AG09309 (cell line): ENCODE measurements around the gene SLC25A21.

Source experiments
- DNase-seq: peaks from one replicate; pipeline ENCODE4 v3.0.0-alpha.2; 2010; ENCODE audit warnings: low read depth
- H3K4me3 ChIP-seq: 2 replicates; pipeline ENCODE4 v1.5.1; 2011; ENCODE audit warnings: mild to moderate bottlenecking, low read depth, low read length, moderate library complexity; ENCODE audit not compliant: control insufficient read depth
- TF ChIP-seq, protein P1 (sequence below): IDR thresholded peaks from 2 replicates; pipeline ENCODE4 v1.5.1; 2011; ENCODE audit warnings: mild to moderate bottlenecking, low read depth, low read length, inconsistent platforms; ENCODE audit not compliant: insufficient read depth, control insufficient read depth; ENCODE audit errors: missing control alignments

Gene SLC25A21

DNA sequence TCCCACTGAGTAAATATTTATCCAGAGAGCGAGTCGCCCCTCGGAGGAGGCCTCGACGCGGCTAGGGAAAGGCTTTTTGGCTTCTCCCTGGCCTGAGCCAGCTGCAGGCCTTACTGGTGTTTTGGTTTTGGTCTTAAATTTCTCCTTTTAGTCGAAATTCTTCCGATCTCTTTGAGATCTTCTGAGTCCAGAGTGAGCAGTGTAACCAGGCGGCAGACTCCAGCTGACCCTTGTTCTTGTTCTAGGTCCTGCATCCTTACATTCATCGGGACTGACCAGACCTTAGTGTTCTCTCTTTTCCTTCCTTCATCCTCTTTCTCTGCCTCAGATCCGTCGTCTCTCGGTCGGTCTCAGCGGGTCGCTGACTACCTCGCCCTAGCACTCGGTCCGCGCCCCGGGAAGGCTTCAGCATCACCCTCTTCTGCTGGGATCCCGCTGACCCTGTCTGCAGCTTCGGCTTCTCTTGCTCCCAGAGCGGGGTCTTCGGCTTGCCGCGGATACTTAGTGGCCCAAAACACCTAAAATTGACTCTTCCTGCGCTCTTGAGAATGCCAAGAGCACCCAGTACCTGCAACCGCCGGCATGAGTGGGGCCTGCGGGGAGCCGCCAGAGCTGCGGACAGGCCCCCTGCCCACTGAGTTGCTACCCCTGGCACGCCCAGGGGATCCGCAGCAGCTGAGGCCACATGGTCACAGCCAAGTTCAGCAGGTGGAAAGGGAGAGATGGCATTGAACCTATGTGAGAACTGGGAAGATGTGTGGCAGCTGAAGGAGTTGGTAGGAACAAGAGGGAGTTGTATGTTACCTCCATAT, 513.2 kb downstream of the SLC25A21 start:
- TF ChIP-seq, protein P1, sequence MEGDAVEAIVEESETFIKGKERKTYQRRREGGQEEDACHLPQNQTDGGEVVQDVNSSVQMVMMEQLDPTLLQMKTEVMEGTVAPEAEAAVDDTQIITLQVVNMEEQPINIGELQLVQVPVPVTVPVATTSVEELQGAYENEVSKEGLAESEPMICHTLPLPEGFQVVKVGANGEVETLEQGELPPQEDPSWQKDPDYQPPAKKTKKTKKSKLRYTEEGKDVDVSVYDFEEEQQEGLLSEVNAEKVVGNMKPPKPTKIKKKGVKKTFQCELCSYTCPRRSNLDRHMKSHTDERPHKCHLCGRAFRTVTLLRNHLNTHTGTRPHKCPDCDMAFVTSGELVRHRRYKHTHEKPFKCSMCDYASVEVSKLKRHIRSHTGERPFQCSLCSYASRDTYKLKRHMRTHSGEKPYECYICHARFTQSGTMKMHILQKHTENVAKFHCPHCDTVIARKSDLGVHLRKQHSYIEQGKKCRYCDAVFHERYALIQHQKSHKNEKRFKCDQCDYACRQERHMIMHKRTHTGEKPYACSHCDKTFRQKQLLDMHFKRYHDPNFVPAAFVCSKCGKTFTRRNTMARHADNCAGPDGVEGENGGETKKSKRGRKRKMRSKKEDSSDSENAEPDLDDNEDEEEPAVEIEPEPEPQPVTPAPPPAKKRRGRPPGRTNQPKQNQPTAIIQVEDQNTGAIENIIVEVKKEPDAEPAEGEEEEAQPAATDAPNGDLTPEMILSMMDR, result no peak
- H3K4me3 ChIP-seq, result no peak overlapping the region
- no peak for DNase-seq

- TF ChIP-seq, protein P1, result no peak
- H3K4me3 ChIP-seq, result no peak overlapping the region
- no peak for DNase-seq
Measured at GRCh38 chr14:36658123-36659009, 514.0 kb downstream of the SLC25A21 start.

- H3K4me3 ChIP-seq, result no peak overlapping the region
- TF ChIP-seq, protein P1, result no peak
- DNase-seq, result no peak
Measured at GRCh38 chr14:36657399-36658122, 514.8 kb downstream of the SLC25A21 start.

GRCh38 chr14:36656687-36657398, 515.6 kb downstream of the SLC25A21 start:
- TF ChIP-seq, protein P1, result no peak
- no peak overlapping the region for H3K4me3 ChIP-seq
- DNase-seq, result no peak

DNA sequence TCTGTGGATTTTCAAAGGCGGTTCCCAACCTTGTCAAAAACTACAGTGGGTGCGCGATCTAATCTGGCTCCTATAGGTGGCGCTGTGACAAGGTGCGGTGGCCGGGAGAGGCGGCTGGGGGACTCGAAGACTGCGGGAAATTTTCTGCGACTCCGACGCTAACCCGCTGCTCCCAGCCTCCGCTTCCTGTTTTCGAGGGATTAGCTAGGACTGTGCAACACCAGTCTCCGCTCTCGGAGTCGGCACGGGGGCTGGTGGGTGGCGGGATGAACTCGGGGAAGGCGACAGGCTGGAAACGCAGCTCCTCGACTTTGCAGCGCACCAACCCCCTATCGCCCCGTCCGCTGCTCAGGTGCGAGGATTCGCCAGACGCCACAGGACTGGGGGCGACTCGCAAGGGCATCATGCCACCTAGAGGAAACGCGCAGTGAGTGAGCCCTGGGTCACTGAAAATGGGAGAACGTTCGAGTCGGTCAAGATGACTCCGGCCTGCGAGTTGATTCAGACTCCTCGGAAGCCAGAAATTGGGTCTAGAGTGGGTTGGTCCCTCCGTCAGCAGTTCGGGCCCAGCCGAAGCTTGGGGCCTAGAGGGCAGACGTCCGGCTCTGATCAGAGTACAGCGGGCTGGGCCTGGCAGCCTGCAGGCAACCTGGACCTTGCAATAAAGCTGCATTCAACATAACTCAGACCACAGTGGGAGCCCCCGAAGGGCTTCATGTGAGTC, 516.3 kb downstream of the SLC25A21 start:
- no peak overlapping the region for H3K4me3 ChIP-seq
- TF ChIP-seq, protein P1, result peak; percentile 53
- no peak for DNase-seq
